ENCODE data around the gene MYH14.

The MYH14 gene

GRCh38 chr19:50239921-50240590 is 36.6 kb downstream of the MYH14 start:
- Histone ChIP-seq H3K4me1 (ENCODE audit: control insufficient read depth, insufficient read depth, low read length, unreplicated experiment) (no peaks in the 10 kb centered on the region), H3K4me3 (ENCODE audit: low read depth, low read length) (no peak overlapping the region), H3K27ac (ENCODE audit: low read depth, low read length) (no peak overlapping the region), H3K27me3 (ENCODE audit: insufficient read depth, low read length) (no peaks in the 10 kb centered on the region), H3K79me2 (ENCODE audit: control insufficient read depth, insufficient read depth, low read length, unreplicated experiment) (no peaks in the 10 kb centered on the region), H2AFZ (ENCODE audit: low read length, unreplicated experiment) (no peak overlapping the region), H3K36me3 (ENCODE audit: insufficient read depth, low read length) (no peaks in the 10 kb centered on the region)

GRCh38 chr19:50242581-50242980 is 39.2 kb downstream of the MYH14 start:
- Histone ChIP-seq H3K4me1 (ENCODE audit: control insufficient read depth, insufficient read depth, low read length, unreplicated experiment) (no peaks in the 10 kb centered on the region), H3K27me3 (ENCODE audit: insufficient read depth, low read length) (no peaks in the 10 kb centered on the region), H3K79me2 (ENCODE audit: control insufficient read depth, insufficient read depth, low read length, unreplicated experiment) (no peaks in the 10 kb centered on the region), H3K27ac (ENCODE audit: low read depth, low read length) (no peak overlapping the region), H3K4me3 (ENCODE audit: low read depth, low read length) (no peak overlapping the region), H3K36me3 (ENCODE audit: insufficient read depth, low read length) (no peaks in the 10 kb centered on the region), H2AFZ (ENCODE audit: low read length, unreplicated experiment) (no peak overlapping the region)

- Histone ChIP-seq H3K4me3 (ENCODE audit: low read depth, low read length) (no peak overlapping the region), H3K36me3 (ENCODE audit: insufficient read depth, low read length) (no peaks in the 10 kb centered on the region), H3K79me2 (ENCODE audit: control insufficient read depth, insufficient read depth, low read length, unreplicated experiment) (no peaks in the 10 kb centered on the region), H2AFZ (ENCODE audit: low read length, unreplicated experiment) (no peak overlapping the region), H3K27me3 (ENCODE audit: insufficient read depth, low read length) (no peaks in the 10 kb centered on the region), H3K4me1 (ENCODE audit: control insufficient read depth, insufficient read depth, low read length, unreplicated experiment) (no peaks in the 10 kb centered on the region), H3K27ac (ENCODE audit: low read depth, low read length) (no peak overlapping the region)
These were observed 41.3 kb downstream of the MYH14 start for GRCh38 chr19:50244695-50245094.

GRCh38 chr19:50248413-50248812 is 45.0 kb downstream of the MYH14 start:
- Histone ChIP-seq H3K4me1 (ENCODE audit: control insufficient read depth, insufficient read depth, low read length, unreplicated experiment) (no peaks in the 10 kb centered on the region), H3K4me3 (ENCODE audit: low read depth, low read length) (no peak overlapping the region), H2AFZ (ENCODE audit: low read length, unreplicated experiment) (no peak overlapping the region), H3K27ac (ENCODE audit: low read depth, low read length) (no peak overlapping the region), H3K79me2 (ENCODE audit: control insufficient read depth, insufficient read depth, low read length, unreplicated experiment) (no peaks in the 10 kb centered on the region), H3K27me3 (ENCODE audit: insufficient read depth, low read length) (no peaks in the 10 kb centered on the region), H3K36me3 (ENCODE audit: insufficient read depth, low read length) (no peaks in the 10 kb centered on the region)

DNA sequence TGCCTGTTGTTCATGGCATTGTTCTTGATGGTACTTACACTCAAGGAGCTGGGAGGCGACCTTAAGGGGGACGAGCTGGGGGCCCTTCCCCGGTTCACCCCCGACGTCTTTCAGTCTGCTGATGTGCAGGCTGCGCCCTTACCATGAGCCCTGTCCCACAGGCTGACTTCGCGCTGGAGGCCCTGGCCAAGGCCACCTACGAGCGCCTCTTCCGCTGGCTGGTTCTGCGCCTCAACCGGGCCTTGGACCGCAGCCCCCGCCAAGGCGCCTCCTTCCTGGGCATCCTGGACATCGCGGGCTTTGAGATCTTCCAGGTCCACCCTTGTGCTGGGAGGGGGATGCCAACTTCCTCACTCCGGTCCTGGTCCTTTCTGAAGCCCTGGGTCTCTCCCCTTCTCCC is 45.4 kb downstream of the MYH14 start:
- Histone ChIP-seq H3K79me2 (ENCODE audit: control insufficient read depth, insufficient read depth, low read length, unreplicated experiment) (no peaks in the 10 kb centered on the region), H2AFZ (ENCODE audit: low read length, unreplicated experiment) (no peak overlapping the region), H3K27me3 (ENCODE audit: insufficient read depth, low read length) (no peaks in the 10 kb centered on the region), H3K36me3 (ENCODE audit: insufficient read depth, low read length) (no peaks in the 10 kb centered on the region), H3K4me1 (ENCODE audit: control insufficient read depth, insufficient read depth, low read length, unreplicated experiment) (no peaks in the 10 kb centered on the region), H3K4me3 (ENCODE audit: low read depth, low read length) (no peak overlapping the region), H3K27ac (ENCODE audit: low read depth, low read length) (no peak overlapping the region)

DNA sequence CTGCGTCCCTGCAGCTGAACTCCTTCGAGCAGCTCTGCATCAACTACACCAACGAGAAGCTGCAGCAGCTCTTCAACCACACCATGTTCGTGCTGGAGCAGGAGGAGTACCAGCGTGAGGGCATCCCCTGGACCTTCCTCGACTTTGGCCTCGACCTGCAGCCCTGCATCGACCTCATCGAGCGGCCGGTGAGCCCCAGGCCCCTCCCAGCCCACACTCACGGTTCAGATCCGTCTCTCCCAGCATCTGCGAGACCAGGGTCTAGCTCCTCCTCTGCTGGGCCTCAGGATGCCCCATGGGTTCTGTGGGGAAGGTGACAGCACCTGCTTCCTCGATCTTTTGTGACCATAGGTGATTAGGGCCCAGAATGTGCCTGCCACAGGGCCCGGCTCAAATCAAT is 46.2 kb downstream of the MYH14 start:
- H2AFZ ChIP-seq (ENCODE audit: low read length, unreplicated experiment): no peak overlapping the region
- H3K36me3 ChIP-seq (ENCODE audit: insufficient read depth, low read length): no peaks in the 10 kb centered on the region
- no peaks in the 10 kb centered on the region for H3K27me3 ChIP-seq (ENCODE audit: insufficient read depth, low read length)
- no peaks in the 10 kb centered on the region for H3K79me2 ChIP-seq (ENCODE audit: control insufficient read depth, insufficient read depth, low read length, unreplicated experiment)
- no peak overlapping the region for H3K27ac ChIP-seq (ENCODE audit: low read depth, low read length)
- H3K4me3 ChIP-seq (ENCODE audit: low read depth, low read length): no peak overlapping the region
- no peaks in the 10 kb centered on the region for H3K4me1 ChIP-seq (ENCODE audit: control insufficient read depth, insufficient read depth, low read length, unreplicated experiment)

- Histone ChIP-seq H3K4me1 (ENCODE audit: control insufficient read depth, insufficient read depth, low read length, unreplicated experiment) (no peaks in the 10 kb centered on the region), H3K27me3 (ENCODE audit: insufficient read depth, low read length) (no peaks in the 10 kb centered on the region), H3K36me3 (ENCODE audit: insufficient read depth, low read length) (no peaks in the 10 kb centered on the region), H3K4me3 (ENCODE audit: low read depth, low read length) (no peak overlapping the region), H2AFZ (ENCODE audit: low read length, unreplicated experiment) (no peak overlapping the region), H3K79me2 (ENCODE audit: control insufficient read depth, insufficient read depth, low read length, unreplicated experiment) (no peaks in the 10 kb centered on the region), H3K27ac (ENCODE audit: low read depth, low read length) (no peak overlapping the region)
These were observed 47.2 kb downstream of the MYH14 start for GRCh38 chr19:50250450-50251136.

GRCh38 chr19:50252111-50252886 is 48.9 kb downstream of the MYH14 start:
- Histone ChIP-seq H3K27ac (ENCODE audit: low read depth, low read length) (no peak overlapping the region), H3K36me3 (ENCODE audit: insufficient read depth, low read length) (no peaks in the 10 kb centered on the region), H3K4me3 (ENCODE audit: low read depth, low read length) (no peak overlapping the region), H3K79me2 (ENCODE audit: control insufficient read depth, insufficient read depth, low read length, unreplicated experiment) (no peaks in the 10 kb centered on the region), H3K27me3 (ENCODE audit: insufficient read depth, low read length) (no peaks in the 10 kb centered on the region), H2AFZ (ENCODE audit: low read length, unreplicated experiment) (no peak overlapping the region), H3K4me1 (ENCODE audit: control insufficient read depth, insufficient read depth, low read length, unreplicated experiment) (no peaks in the 10 kb centered on the region)

DNA sequence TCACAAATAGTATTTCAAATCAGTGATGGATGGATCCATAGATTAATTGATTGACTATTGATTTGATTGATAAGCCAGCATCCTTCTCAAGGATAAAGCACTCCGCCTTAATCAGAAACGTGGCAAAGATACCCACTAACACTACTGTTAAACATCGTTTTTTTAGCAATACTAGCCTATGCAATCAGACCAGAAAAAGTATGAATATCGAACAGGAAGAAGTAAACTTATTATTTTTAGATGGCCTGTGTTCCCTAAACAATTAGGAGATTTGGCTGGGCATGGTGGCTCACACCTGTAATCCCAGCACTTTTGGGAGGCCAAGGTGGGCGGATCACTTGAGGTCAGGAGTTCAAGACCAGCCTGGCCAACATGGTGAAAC is 49.5 kb downstream of the MYH14 start:
- no peaks in the 10 kb centered on the region for H3K4me1 ChIP-seq (ENCODE audit: control insufficient read depth, insufficient read depth, low read length, unreplicated experiment)
- no peak overlapping the region for H3K4me3 ChIP-seq (ENCODE audit: low read depth, low read length)
- no peaks in the 10 kb centered on the region for H3K79me2 ChIP-seq (ENCODE audit: control insufficient read depth, insufficient read depth, low read length, unreplicated experiment)
- no peak overlapping the region for H2AFZ ChIP-seq (ENCODE audit: low read length, unreplicated experiment)
- no peaks in the 10 kb centered on the region for H3K27me3 ChIP-seq (ENCODE audit: insufficient read depth, low read length)
- H3K36me3 ChIP-seq (ENCODE audit: insufficient read depth, low read length): no peaks in the 10 kb centered on the region
- no peak overlapping the region for H3K27ac ChIP-seq (ENCODE audit: low read depth, low read length)

DNA sequence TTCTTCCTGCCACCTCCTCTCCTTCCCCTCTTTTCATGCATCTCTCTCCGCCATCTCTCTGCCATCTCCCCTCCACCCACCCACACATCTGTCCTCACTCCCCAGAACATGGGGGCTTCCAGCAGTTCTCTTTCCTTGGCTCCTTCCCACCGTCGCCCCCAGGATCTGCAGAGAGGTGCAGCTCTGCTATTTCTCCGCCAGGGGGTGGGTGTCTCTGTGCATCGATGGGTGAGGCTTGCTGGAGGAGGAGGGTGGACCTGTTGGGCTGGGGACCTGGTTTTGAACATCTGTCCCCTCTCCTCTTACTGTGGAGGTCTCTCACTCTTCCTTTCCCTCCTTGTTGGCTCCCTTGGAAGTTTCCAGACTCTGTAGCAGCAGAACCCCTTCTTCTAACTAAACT is 51.7 kb downstream of the MYH14 start:
- H3K27me3 ChIP-seq (ENCODE audit: insufficient read depth, low read length): no peaks in the 10 kb centered on the region
- H3K79me2 ChIP-seq (ENCODE audit: control insufficient read depth, insufficient read depth, low read length, unreplicated experiment): no peaks in the 10 kb centered on the region
- no peaks in the 10 kb centered on the region for H3K4me1 ChIP-seq (ENCODE audit: control insufficient read depth, insufficient read depth, low read length, unreplicated experiment)
- no peak overlapping the region for H2AFZ ChIP-seq (ENCODE audit: low read length, unreplicated experiment)
- no peak overlapping the region for H3K27ac ChIP-seq (ENCODE audit: low read depth, low read length)
- no peaks in the 10 kb centered on the region for H3K36me3 ChIP-seq (ENCODE audit: insufficient read depth, low read length)
- no peak overlapping the region for H3K4me3 ChIP-seq (ENCODE audit: low read depth, low read length)

DNA sequence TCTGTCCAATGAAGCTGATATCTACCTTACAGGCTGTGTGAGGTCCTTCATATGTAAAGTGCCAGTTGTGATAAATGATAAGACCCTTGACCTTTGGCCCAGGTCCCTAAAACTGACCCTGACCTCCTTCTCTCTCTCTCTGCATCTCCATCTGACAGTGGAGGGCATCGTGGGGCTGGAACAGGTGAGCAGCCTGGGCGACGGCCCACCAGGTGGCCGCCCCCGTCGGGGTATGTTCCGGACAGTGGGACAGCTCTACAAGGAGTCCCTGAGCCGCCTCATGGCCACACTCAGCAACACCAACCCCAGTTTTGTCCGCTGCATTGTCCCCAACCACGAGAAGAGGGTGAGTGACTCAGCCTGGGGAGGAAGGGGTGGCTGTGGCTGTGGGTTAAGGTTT is 53.7 kb downstream of the MYH14 start:
- Histone ChIP-seq H3K4me1 (ENCODE audit: control insufficient read depth, insufficient read depth, low read length, unreplicated experiment) (no peaks in the 10 kb centered on the region), H2AFZ (ENCODE audit: low read length, unreplicated experiment) (no peak overlapping the region), H3K27me3 (ENCODE audit: insufficient read depth, low read length) (no peaks in the 10 kb centered on the region), H3K79me2 (ENCODE audit: control insufficient read depth, insufficient read depth, low read length, unreplicated experiment) (no peaks in the 10 kb centered on the region), H3K36me3 (ENCODE audit: insufficient read depth, low read length) (no peaks in the 10 kb centered on the region), H3K4me3 (ENCODE audit: low read depth, low read length) (no peak overlapping the region), H3K27ac (ENCODE audit: low read depth, low read length) (no peak overlapping the region)

Data from ACC112 (cell line).